K562 (cell line): Measurements from ENCODE around the gene GUK1. TPM values are rescaled to one million over a fixed set of nuclear protein-coding genes. Genes with fewer than 3 reads are reported as not detected.

Experiments used
- ATAC-seq: fragments of 200-7000 bp; cut with Tn5 transposase; 3 replicates; pipeline ENCODE4 v1.9.1; 2020; ENCODE audit warnings: moderate library complexity
- BruUV-seq: library from RNA; stranded (reverse); fragments of 400-500 nt; replicated peaks from 2 replicates; lab custom pipeline; 2021; lab: Mats Ljungman, UMichigan
- CTCF ChIA-PET: fragments of 300-600 bp; formaldehyde crosslinking; extraction: SDS; loops from one replicate; lab custom pipeline; 2021; ENCODE audit warnings: low intra/inter-chr PET ratio; lab: Yijun Ruan, JAX
- POLR2A ChIA-PET: fragments of 300-600, 350-650 bp; sonication (Branson Sonifier 250); formaldehyde crosslinking; extraction: SDS; loops from one replicate; lab custom pipeline; 2021; ENCODE audit warnings: antibody characterized with exemption, inconsistent platforms; lab: Yijun Ruan, JAX
- DNase-seq, 4 experiments: peaks; one replicate each; pipeline versions ENCODE4 v3.0.0 to v3.0.0-alpha.2; 2011 to 2018; ENCODE audit warnings: low spot score in 3 of 4, mixed read lengths in 3 of 4; ENCODE audit errors: extremely low read depth in 1 of 4
- FAIRE-seq: peaks from 2 replicates; lab custom pipeline; 2011; peaks lifted over from hg19 to GRCh38; lab: Jason Lieb, UNC
- H2AFZ ChIP-seq: 2 replicates; pipeline ENCODE4 v1.6.0; 2011; ENCODE audit warnings: low read depth, low read length, control low read depth, inconsistent platforms
- H3K27ac ChIP-seq: fragments of 200-600 bp; 3 replicates; pipeline ENCODE4 v1.8.0; 2011; ENCODE audit warnings: low read depth, mild to moderate bottlenecking, control low read depth, inconsistent platforms, low read length, moderate library complexity, mixed read lengths; ENCODE audit errors: extremely low read depth
- H3K27me3 ChIP-seq, 2 experiments: fragments of 300-600 bp in 1 of 2; 2 replicates in 1 of 2; 3 replicates in 1 of 2; pipeline versions ENCODE4 v1.6.0 to v1.8.0; 2011; ENCODE audit warnings: inconsistent platforms in 2 of 2, low read length in 2 of 2, mild to moderate bottlenecking in 1 of 2, mixed read lengths in 1 of 2, moderate library complexity in 1 of 2; ENCODE audit not compliant: control insufficient read depth in 2 of 2, insufficient read depth in 2 of 2
- H3K36me3 ChIP-seq: fragments of 300-600 bp; 3 replicates; pipeline ENCODE4 v1.8.0; 2011; ENCODE audit warnings: mild to moderate bottlenecking, low read length, inconsistent platforms; ENCODE audit not compliant: control insufficient read depth, insufficient read depth
- H3K4me1 ChIP-seq, 2 experiments: fragments of 200-600 bp in 1 of 2; replicated peaks in 1 of 2; 2 replicates in 1 of 2; 3 replicates in 1 of 2; pipeline versions ENCODE4 v1.5.1 to v1.8.0; 2011; ENCODE audit warnings: inconsistent platforms in 2 of 2, low read length in 2 of 2, mild to moderate bottlenecking in 1 of 2, mixed read lengths in 1 of 2, moderate library complexity in 1 of 2; ENCODE audit not compliant: control insufficient read depth in 2 of 2, insufficient read depth in 2 of 2
- H3K4me2 ChIP-seq: 2 replicates; pipeline ENCODE4 v1.6.1; 2011; ENCODE audit warnings: low read length, control low read depth, inconsistent platforms, mixed read lengths; ENCODE audit not compliant: insufficient read depth
- H3K4me3 ChIP-seq: fragments of 200-600 bp; sonication (generic), shearing (Covaris generic); 2 replicates; pipeline ENCODE4 v1.5.1; 2016; ENCODE audit warnings: control low read depth, inconsistent platforms
- H3K79me2 ChIP-seq: fragments of 200-600 bp; 3 replicates; pipeline ENCODE4 v1.8.0; 2011; ENCODE audit warnings: low read length, inconsistent platforms; ENCODE audit not compliant: control insufficient read depth, insufficient read depth
- H3K9ac ChIP-seq, 2 experiments: 2 replicates each; pipeline versions ENCODE4 v1.6.0 to v1.6.1; 2011; ENCODE audit warnings: low read depth in 2 of 2, low read length in 2 of 2, control low read depth in 1 of 2, inconsistent platforms in 1 of 2, mild to moderate bottlenecking in 1 of 2, mixed read lengths in 1 of 2; ENCODE audit not compliant: insufficient read depth in 1 of 2
- H3K9me1 ChIP-seq: one replicate; pipeline ENCODE4 v1.6.0; 2011; ENCODE audit warnings: inconsistent platforms, mild to moderate bottlenecking, low read length, moderate library complexity; ENCODE audit not compliant: control insufficient read depth, insufficient read depth
- H3K9me3 ChIP-seq: replicated peaks from 2 replicates; pipeline ENCODE4 v1.5.1; 2011; ENCODE audit warnings: low read depth, low read length, inconsistent platforms; ENCODE audit not compliant: control insufficient read depth, insufficient read depth
- H4K20me1 ChIP-seq: replicated peaks from 2 replicates; pipeline ENCODE4 v1.6.1; 2011; ENCODE audit warnings: low read length, inconsistent platforms, mixed read lengths; ENCODE audit not compliant: control insufficient read depth, insufficient read depth
- BRCA1 ChIP-seq, 2 experiments: fragments of 450-650 bp in 1 of 2; sonication (generic) in 1 of 2; formaldehyde crosslinking in 1 of 2; IDR thresholded peaks; 2 replicates each; pipeline versions ENCODE4 v1.5.0 to v1.6.1; 2017 to 2020; ENCODE audit warnings: mild to moderate bottlenecking in 1 of 2, missing genetic modification reagents in 1 of 2
- ETS2 ChIP-seq: IDR thresholded peaks from 2 replicates; pipeline ENCODE4 v1.6.1; 2016; ENCODE audit warnings: borderline replicate concordance, missing genetic modification characterization, mild to moderate bottlenecking, moderate library complexity, missing compliant biosample characterization; ENCODE audit not compliant: poor library complexity, severe bottlenecking
- EWSR1 ChIP-seq: fragments of 450-650 bp; IDR thresholded peaks from 2 replicates; pipeline ENCODE4 v1.6.1; 2018; ENCODE audit warnings: borderline replicate concordance, mild to moderate bottlenecking, low read depth, moderate library complexity; ENCODE audit not compliant: partially characterized antibody
- FOS ChIP-seq: IDR thresholded peaks from 3 replicates; pipeline ENCODE4 v1.6.1; 2011; ENCODE audit not compliant: insufficient read length; ENCODE audit errors: extremely low read depth
- L3MBTL2 ChIP-seq: fragments of 450-650 bp; IDR thresholded peaks from 2 replicates; pipeline ENCODE4 v1.6.1; 2016; ENCODE audit warnings: mild to moderate bottlenecking, moderate library complexity
- PRPF4 ChIP-seq: fragments of 200-400 bp; formaldehyde crosslinking; IDR thresholded peaks from one replicate; pipeline ENCODE4 v1.6.1; 2017; ENCODE audit warnings: low read length, low read depth, mild to moderate bottlenecking; ENCODE audit not compliant: insufficient read depth, poor library complexity, severe bottlenecking
- SUPT5H ChIP-seq: fragments of 450-650 bp; IDR thresholded peaks from 2 replicates; pipeline ENCODE4 v1.6.1; 2016
- TCF7 ChIP-seq: sonication (generic); IDR thresholded peaks from 2 replicates; pipeline ENCODE4 v1.6.1; 2016; ENCODE audit warnings: antibody characterized with exemption, borderline replicate concordance
- TCF7L2 ChIP-seq: fragments of 150-350 bp; IDR thresholded peaks from 2 replicates; pipeline ENCODE4 v1.6.1; 2016; ENCODE audit warnings: low read depth, mild to moderate bottlenecking, low read length, moderate library complexity
- ZFP36 ChIP-seq: fragments of 150-350 bp; IDR thresholded peaks from 2 replicates; pipeline ENCODE4 v1.6.1; 2018; ENCODE audit warnings: low read length, low read depth; ENCODE audit not compliant: partially characterized antibody
- ZNF347 ChIP-seq: fragments of 450-650 bp; formaldehyde crosslinking; IDR thresholded peaks from 2 replicates; pipeline ENCODE4 v1.4.0; 2020; ENCODE audit warnings: low read depth, mild to moderate bottlenecking, moderate library complexity
- ZNF644 ChIP-seq: fragments of 200-800 bp; sonication (Bioruptor generic); IDR thresholded peaks from 2 replicates; pipeline ENCODE4 v1.6.1; 2016; ENCODE audit warnings: low read depth, missing genetic modification characterization, missing compliant biosample characterization
- ZNF764 ChIP-seq: fragments of 250-450 bp; sonication (Bioruptor Pico); IDR thresholded peaks from 2 replicates; pipeline ENCODE4 v1.4.0; 2020; ENCODE audit warnings: low read depth, mild to moderate bottlenecking, moderate library complexity
- WGBS: fragments of 100-300 bp; shearing (Covaris generic); methylation state at CpG from one replicate; pipeline ENCODE4 v1.1.6; 2016; ENCODE audit warnings: low coverage, mixed read lengths; ENCODE audit not compliant: insufficient coverage; ENCODE audit errors: missing lambda C conversion rate; 5-methylcytosine and 5-hydroxymethylcytosine counted together
- in situ Hi-C: fragments of 300-500 bp; cut with MboI; formaldehyde crosslinking; loops from 4 replicates; pipeline ENCODE4 v1.15.0; 2018; ENCODE audit warnings: inconsistent platforms, mixed read lengths
- intact Hi-C: fragments of 100-400 bp; cut with micrococcal nuclease; formaldehyde crosslinking; loops from 2 replicates; pipeline ENCODE4 v1.14.2; 2022
- polyA plus RNA-seq, 8 experiments: library from polyadenylated mRNA; depleted of rRNA in 4 of 8; stranded (reverse) in 5 of 8; unstranded in 3 of 8; fragments of >200 nt; fragmentation: Nextera tagmentation in 2 of 8; fragmentation: Illumina TruSeq in 1 of 8; extraction: Ambion mirVana in 2 of 8; extraction: Trizol in 1 of 8; gene quantifications; 2 replicates each; pipeline versions ENCODE4 v1.2.1 to v1.2.3, GENCODE V29; 2011 to 2014; ENCODE audit warnings: inconsistent platforms in 1 of 8, missing spikeins in 1 of 8
- total RNA-seq, 7 experiments: library from RNA; depleted of rRNA in 6 of 7; stranded (reverse); fragments of >200 nt in 6 of 7; fragmentation: Illumina TruSeq in 2 of 7; extraction: Trizol in 2 of 7; gene quantifications; 2 replicates each; pipeline versions ENCODE4 v1.2.1 to v1.2.3, GENCODE V29; 2011 to 2021; ENCODE audit warnings: low replicate concordance in 1 of 7
- TF ChIP-seq, protein P1 (sequence below): fragments of 450-650 bp; IDR thresholded peaks from 2 replicates; pipeline ENCODE4 v1.7.1; 2018; ENCODE audit warnings: mild to moderate bottlenecking, low read depth; ENCODE audit not compliant: partially characterized antibody
- TF ChIP-seq, protein P2 (sequence below): sonication (generic); formaldehyde crosslinking; IDR thresholded peaks from 2 replicates; pipeline ENCODE4 v1.8.0; 2022; ENCODE audit warnings: mild to moderate bottlenecking, missing genetic modification reagents

Gene GUK1
- total and polyA plus RNA-seq, 9 of the 15 experiments (the other 6 are each of a cell fraction or from before 2014, with no cell fraction given): 7.0 to 331 (median 132) TPM

DNA sequence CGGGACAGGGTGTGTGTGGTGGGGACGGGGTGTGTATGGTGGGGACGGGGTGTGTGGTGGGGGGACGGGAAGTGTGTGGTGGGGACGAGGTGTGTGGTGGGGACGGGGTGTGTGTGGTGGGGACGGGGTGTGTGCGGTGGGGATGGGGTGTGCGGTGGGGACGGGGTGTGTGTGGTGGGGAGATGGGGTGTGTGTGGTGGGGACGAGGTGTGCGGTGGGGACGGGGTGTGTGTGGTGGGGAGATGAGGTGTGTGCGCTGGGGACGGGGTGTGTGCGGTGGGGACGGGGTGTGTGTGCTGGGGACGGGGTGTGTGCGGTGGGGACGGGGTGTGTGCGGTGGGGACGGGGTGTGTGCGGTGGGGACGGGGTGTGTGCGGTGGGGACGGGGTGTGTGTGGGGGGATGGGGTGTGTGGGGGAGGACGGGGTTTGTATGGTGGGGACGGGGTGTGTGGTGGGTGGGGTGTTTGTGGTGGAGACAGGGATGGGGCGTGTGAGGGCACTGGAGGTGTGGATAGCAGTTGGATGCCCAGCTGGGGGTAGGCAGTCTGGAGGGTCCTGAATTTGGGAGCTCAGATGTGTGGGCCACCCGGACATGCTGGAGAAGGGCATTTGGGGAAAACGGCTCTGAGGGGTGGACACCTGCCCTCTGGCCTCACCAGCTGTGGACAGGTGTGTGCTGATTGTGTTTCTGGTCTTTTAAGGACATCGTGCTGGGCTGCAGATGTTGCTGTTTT is 42.4 kb downstream of the GUK1 start (continued):
- TF ChIP-seq EWSR1 (no peak), SUPT5H (no peak), PRPF4 (no peak), TCF7L2 (no peak)
- TF ChIP-seq, protein P1, sequence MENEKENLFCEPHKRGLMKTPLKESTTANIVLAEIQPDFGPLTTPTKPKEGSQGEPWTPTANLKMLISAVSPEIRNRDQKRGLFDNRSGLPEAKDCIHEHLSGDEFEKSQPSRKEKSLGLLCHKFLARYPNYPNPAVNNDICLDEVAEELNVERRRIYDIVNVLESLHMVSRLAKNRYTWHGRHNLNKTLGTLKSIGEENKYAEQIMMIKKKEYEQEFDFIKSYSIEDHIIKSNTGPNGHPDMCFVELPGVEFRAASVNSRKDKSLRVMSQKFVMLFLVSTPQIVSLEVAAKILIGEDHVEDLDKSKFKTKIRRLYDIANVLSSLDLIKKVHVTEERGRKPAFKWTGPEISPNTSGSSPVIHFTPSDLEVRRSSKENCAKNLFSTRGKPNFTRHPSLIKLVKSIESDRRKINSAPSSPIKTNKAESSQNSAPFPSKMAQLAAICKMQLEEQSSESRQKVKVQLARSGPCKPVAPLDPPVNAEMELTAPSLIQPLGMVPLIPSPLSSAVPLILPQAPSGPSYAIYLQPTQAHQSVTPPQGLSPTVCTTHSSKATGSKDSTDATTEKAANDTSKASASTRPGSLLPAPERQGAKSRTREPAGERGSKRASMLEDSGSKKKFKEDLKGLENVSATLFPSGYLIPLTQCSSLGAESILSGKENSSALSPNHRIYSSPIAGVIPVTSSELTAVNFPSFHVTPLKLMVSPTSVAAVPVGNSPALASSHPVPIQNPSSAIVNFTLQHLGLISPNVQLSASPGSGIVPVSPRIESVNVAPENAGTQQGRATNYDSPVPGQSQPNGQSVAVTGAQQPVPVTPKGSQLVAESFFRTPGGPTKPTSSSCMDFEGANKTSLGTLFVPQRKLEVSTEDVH: no peak
- TF ChIP-seq, all 486 proteins: peak for 0

DNA sequence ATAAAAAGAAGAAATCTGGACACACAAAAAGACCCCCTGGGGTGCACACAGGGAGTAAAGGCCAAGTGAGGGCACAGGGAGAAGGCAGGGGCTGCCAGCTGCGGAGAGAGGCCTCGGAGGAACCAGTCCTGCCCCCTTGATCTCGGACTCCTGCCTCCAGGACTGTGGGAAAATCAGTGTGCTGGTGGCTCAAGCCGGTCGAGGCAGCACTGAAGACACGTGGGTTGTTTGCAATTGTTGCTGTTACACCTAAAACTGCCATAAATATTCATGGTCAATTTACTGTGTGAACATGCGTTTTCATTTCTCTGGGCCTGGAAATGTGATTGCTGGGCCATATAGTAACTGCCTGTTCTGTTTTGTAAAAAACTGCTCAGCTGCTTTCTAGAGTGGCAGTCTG is 44.1 kb downstream of the GUK1 start:
- ChIA-PET POLR2A (interaction anchor here (0.6 to 1.2 kb wide), 3 partner anchors 10 to 44 kb away, joined by 3 to 7 read pairs (median 3); partner anchors contain the start of gene GUK1), CTCF (no interaction called here)
- no peak for TF ChIP-seq ZNF644 (tag)
- no peak for TF ChIP-seq ZFP36
- TF ChIP-seq FOS: no peak
- TF ChIP-seq, protein P2, sequence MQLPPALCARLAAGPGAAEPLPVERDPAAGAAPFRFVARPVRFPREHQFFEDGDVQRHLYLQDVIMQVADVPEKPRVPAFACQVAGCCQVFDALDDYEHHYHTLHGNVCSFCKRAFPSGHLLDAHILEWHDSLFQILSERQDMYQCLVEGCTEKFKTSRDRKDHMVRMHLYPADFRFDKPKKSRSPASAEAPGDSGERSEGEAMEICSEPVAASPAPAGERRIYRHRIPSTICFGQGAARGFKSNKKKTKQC (CRISPR knock-in tag): no peak
- TF ChIP-seq TCF7: no peak
- 0 out of 2 replicates have a peak, but pooled peaks have one; percentile 17 for TF ChIP-seq L3MBTL2
- TF ChIP-seq BRCA1 (IDR thresholded peaks at IDR 0.05): no peak
- no peak for TF ChIP-seq BRCA1 (CRISPR knock-in tag; IDR thresholded peaks at IDR 0.05)
- TF ChIP-seq ETS2: no peak
- no peak for TF ChIP-seq ZNF764 (CRISPR knock-in tag)
- no peak for TF ChIP-seq ZNF347 (CRISPR knock-in tag)

More for the DNA sequence above, 44.1 kb downstream of the GUK1 start:
- ATAC-seq: no peak
- Histone ChIP-seq H3K27me3 (no peaks in the 10 kb centered on the region), H3K4me2 (no peak overlapping the region), H3K9me1 (no peaks in the 10 kb centered on the region), H3K9me3 (no peaks in the 10 kb centered on the region), H3K4me3 (no peak overlapping the region), H4K20me1 (no peaks in the 10 kb centered on the region), H3K27ac (no peak overlapping the region), H3K9ac (no peak overlapping the region), H3K79me2 (no peaks in the 10 kb centered on the region), H3K4me1 (peaks cover under 1 to 8% of the 10 kb centered on the region in 2 experiments; a peak in 4 of 5 replicates), H2AFZ (no peak overlapping the region), H3K36me3 (no peaks in the 10 kb centered on the region)
- no peak for DNase-seq
- no peak for FAIRE-seq
- no TSS peak for BruUV-seq
- intact Hi-C loops (loop anchor here (5.0 kb wide), 1 partner anchor 52 kb away; no protein-coding TSS in a partner anchor), in situ Hi-C loops (no loop called here)
- 30% methylated on average over 7 of the region's 7 CpGs for WGBS
